ENCODE data around the gene MTOR.

- TF ChIP-seq CTCF (IDR thresholded peaks at IDR 0.05) (no peak), POLR2AphosphoS5 (IDR thresholded peaks at IDR 0.05; ENCODE audit: low read depth, low read length) (no peak), NFIC (IDR thresholded peaks at IDR 0.05; ENCODE audit: borderline replicate concordance) (no peak), IRF3 (IDR thresholded peaks at IDR 0.05; ENCODE audit: low read depth, low read length) (no peak), RAD21 (IDR thresholded peaks at IDR 0.05; ENCODE audit: low read length) (no peak), MXI1 (IDR thresholded peaks at IDR 0.05; ENCODE audit: low read depth, low read length) (no peak)
These were observed 200.5 kb downstream of the MTOR start for GRCh38 chr1:11061652-11062365.
